ENCODE data around the gene CPNE4.

The CPNE4 gene

DNA sequence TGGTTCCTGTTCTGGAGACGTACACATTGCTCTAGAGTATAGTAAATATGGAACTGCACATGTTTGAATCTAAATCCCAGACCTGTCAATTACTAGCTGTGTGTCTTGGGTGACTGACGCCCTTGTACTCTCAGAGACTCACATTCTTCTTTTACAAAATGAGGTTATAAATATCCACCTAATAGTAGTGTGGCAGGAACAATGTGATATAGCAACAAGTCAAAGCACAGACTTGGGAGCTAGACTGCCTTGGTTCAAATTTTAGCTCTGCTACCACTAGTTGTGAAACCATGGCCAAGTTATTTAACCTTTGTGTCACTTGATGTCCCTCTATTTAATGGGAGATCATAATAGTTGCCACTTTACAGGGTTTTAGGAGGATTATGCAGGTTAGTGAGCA, 245.6 kb downstream of the CPNE4 start:
- Histone ChIP-seq H4K20me1 (ENCODE audit: insufficient read depth) (no peaks in the 10 kb centered on the region), H3K79me2 (ENCODE audit: insufficient read depth, low read depth) (no peaks in the 10 kb centered on the region), H3K4me1 (ENCODE audit: low read depth, poor library complexity, severe bottlenecking) (peaks cover 10% of the 10 kb centered on the region), H3K36me3 (ENCODE audit: insufficient read depth) (no peaks in the 10 kb centered on the region), H3K9ac (no peak overlapping the region), H2AFZ (ENCODE audit: low read depth) (no peak overlapping the region), H3K4me3 (IDR thresholded peaks at IDR 0.05; ENCODE audit: insufficient read depth, low read depth, low read length) (no peak overlapping the region), H3K27me3 (ENCODE audit: insufficient read depth, low read depth) (no peaks in the 10 kb centered on the region), H3K4me2 (no peak overlapping the region), H3K27ac (no peak overlapping the region)
- TF ChIP-seq, protein P1, sequence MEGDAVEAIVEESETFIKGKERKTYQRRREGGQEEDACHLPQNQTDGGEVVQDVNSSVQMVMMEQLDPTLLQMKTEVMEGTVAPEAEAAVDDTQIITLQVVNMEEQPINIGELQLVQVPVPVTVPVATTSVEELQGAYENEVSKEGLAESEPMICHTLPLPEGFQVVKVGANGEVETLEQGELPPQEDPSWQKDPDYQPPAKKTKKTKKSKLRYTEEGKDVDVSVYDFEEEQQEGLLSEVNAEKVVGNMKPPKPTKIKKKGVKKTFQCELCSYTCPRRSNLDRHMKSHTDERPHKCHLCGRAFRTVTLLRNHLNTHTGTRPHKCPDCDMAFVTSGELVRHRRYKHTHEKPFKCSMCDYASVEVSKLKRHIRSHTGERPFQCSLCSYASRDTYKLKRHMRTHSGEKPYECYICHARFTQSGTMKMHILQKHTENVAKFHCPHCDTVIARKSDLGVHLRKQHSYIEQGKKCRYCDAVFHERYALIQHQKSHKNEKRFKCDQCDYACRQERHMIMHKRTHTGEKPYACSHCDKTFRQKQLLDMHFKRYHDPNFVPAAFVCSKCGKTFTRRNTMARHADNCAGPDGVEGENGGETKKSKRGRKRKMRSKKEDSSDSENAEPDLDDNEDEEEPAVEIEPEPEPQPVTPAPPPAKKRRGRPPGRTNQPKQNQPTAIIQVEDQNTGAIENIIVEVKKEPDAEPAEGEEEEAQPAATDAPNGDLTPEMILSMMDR (conservative IDR thresholded peaks at IDR 0.05; ENCODE audit: low read depth, low read length), result no peak

DNA sequence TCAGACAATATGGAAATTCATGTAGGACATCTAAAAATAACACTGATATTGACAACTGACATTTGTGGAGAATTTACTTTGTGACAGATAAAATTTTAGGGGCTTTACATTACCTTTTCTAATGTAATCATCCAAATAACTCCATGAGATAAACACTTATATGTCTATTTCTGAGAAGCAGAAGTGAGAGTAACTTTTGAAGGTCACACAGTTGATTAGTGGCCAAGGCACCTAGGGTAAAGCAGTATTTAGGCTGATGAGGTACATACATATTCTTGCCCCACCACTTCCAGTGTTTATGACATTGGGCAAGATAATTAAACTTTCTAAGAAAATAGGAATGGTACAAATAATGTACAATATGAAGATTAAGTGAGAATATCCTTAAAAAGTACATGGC, 248.4 kb downstream of the CPNE4 start:
- no peak overlapping the region for H3K9ac ChIP-seq
- H3K27me3 ChIP-seq (ENCODE audit: insufficient read depth, low read depth), result no peaks in the 10 kb centered on the region
- no peaks in the 10 kb centered on the region for H3K79me2 ChIP-seq (ENCODE audit: insufficient read depth, low read depth)
- TF ChIP-seq, protein P1 (conservative IDR thresholded peaks at IDR 0.05; ENCODE audit: low read depth, low read length), result no peak
- H3K27ac ChIP-seq, result no peak overlapping the region
- H3K4me3 ChIP-seq (IDR thresholded peaks at IDR 0.05; ENCODE audit: insufficient read depth, low read depth, low read length), result no peak overlapping the region
- H3K36me3 ChIP-seq (ENCODE audit: insufficient read depth), result no peaks in the 10 kb centered on the region
- H3K4me2 ChIP-seq, result no peak overlapping the region
- no peak overlapping the region for H2AFZ ChIP-seq (ENCODE audit: low read depth)
- no peaks in the 10 kb centered on the region for H4K20me1 ChIP-seq (ENCODE audit: insufficient read depth)
- H3K4me1 ChIP-seq (ENCODE audit: low read depth, poor library complexity, severe bottlenecking), result peaks cover 8% of the 10 kb centered on the region

DNA sequence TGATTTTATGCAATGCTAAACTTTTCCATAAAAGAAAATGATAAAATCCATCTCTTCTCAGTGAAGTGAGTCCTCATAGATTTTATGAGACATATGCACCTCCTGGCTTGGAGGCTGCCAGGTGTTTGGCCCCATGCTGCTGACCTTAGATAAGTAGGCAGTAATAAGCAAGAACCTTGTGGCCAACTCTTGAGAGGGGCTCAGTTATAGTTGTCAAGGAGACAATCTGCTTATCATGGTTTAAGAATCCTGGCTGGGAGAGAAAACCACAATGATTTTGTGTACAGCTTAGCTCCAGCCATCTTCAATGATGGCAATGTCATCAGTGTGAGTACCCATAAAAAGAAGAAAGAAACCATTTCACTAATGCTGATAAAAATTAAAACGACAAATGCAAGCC, 252.1 kb downstream of the CPNE4 start:
- Histone ChIP-seq H4K20me1 (ENCODE audit: insufficient read depth) (no peaks in the 10 kb centered on the region), H3K27me3 (ENCODE audit: insufficient read depth, low read depth) (no peaks in the 10 kb centered on the region), H3K79me2 (ENCODE audit: insufficient read depth, low read depth) (no peaks in the 10 kb centered on the region), H3K4me1 (ENCODE audit: low read depth, poor library complexity, severe bottlenecking) (no peaks in the 10 kb centered on the region), H3K9ac (no peak overlapping the region), H3K36me3 (ENCODE audit: insufficient read depth) (no peaks in the 10 kb centered on the region), H2AFZ (ENCODE audit: low read depth) (no peak overlapping the region), H3K4me3 (IDR thresholded peaks at IDR 0.05; ENCODE audit: insufficient read depth, low read depth, low read length) (no peak overlapping the region), H3K4me2 (no peak overlapping the region), H3K27ac (no peak overlapping the region)
- TF ChIP-seq, protein P1 (conservative IDR thresholded peaks at IDR 0.05; ENCODE audit: low read depth, low read length), result no peak

DNA sequence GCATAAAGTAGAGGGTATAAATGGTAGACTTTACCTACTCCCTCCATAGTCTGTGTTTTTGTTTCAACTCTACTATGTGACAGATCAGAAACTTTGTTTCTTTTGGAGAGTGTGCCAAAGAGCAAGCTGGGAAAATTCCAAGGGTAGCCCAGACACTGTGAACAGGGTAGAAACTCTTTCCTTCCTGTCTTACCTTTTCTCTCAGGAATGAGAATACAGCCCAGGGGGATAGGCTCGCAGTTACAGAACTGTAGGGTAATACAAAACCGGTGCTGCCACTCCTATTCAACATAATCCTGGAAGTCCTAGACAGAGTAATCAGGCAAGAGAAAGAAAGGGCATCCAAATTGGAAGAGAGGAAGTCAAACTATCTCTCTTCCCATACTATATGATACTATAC, 256.3 kb downstream of the CPNE4 start:
- Histone ChIP-seq H2AFZ (ENCODE audit: low read depth) (no peak overlapping the region), H3K9ac (no peak overlapping the region), H3K4me1 (ENCODE audit: low read depth, poor library complexity, severe bottlenecking) (no peaks in the 10 kb centered on the region), H3K4me3 (IDR thresholded peaks at IDR 0.05; ENCODE audit: insufficient read depth, low read depth, low read length) (no peak overlapping the region), H3K36me3 (ENCODE audit: insufficient read depth) (no peaks in the 10 kb centered on the region), H3K27ac (no peak overlapping the region), H3K4me2 (no peak overlapping the region), H3K79me2 (ENCODE audit: insufficient read depth, low read depth) (no peaks in the 10 kb centered on the region), H3K27me3 (ENCODE audit: insufficient read depth, low read depth) (no peaks in the 10 kb centered on the region), H4K20me1 (ENCODE audit: insufficient read depth) (no peaks in the 10 kb centered on the region)
- TF ChIP-seq, protein P1 (conservative IDR thresholded peaks at IDR 0.05; ENCODE audit: low read depth, low read length), result no peak

All from KMS-11 (cell line).